Panc1 (cell line): ENCODE results near the gene CD5L. TPM values are rescaled to one million over a fixed set of nuclear protein-coding genes. Genes with fewer than 3 reads are reported as not detected.

ENCODE experiments used
- ATAC-seq: fragments of 200-7000 bp; cut with Tn5 transposase; 2 replicates; pipeline ENCODE4 v1.9.1; 2020; ENCODE audit warnings: mild to moderate bottlenecking, moderate library complexity
- BruUV-seq: library from RNA; stranded (reverse); fragments of 400-500 nt; replicated peaks from 2 replicates; lab custom pipeline; 2021; lab: Mats Ljungman, UMichigan
- CTCF ChIA-PET: fragments of 300-600 bp; sonication (Branson Sonifier 250); formaldehyde crosslinking; loops from one replicate; lab custom pipeline; 2022; ENCODE audit warnings: antibody characterized with exemption; lab: Charles Lee
- POLR2A ChIA-PET: fragments of 300-600 bp; sonication (Branson Sonifier 250); formaldehyde crosslinking; loops from one replicate; lab custom pipeline; 2022; ENCODE audit warnings: antibody characterized with exemption; lab: Charles Lee
- DNase-seq: peaks from one replicate; pipeline ENCODE4 v3.0.0-alpha.2; 2010; ENCODE audit warnings: low read depth, low spot score
- H3K27ac ChIP-seq: 2 replicates; pipeline ENCODE4 v1.5.1; 2011; ENCODE audit warnings: mild to moderate bottlenecking, low read length, inconsistent platforms
- H3K27me3 ChIP-seq: fragments of 200-500 bp; sonication (Bioruptor generic); 2 replicates; pipeline ENCODE4 v1.6.0; 2014; ENCODE audit warnings: low read length, inconsistent platforms; ENCODE audit not compliant: control insufficient read depth, insufficient read depth
- H3K36me3 ChIP-seq: fragments of 200-500 bp; sonication (Bioruptor generic); 2 replicates; pipeline ENCODE4 v1.5.1; 2014; ENCODE audit warnings: inconsistent platforms, mild to moderate bottlenecking, low read length, moderate library complexity; ENCODE audit not compliant: control insufficient read depth, insufficient read depth
- H3K4me1 ChIP-seq: 2 replicates; pipeline ENCODE4 v1.5.1; 2011; ENCODE audit warnings: inconsistent platforms, mild to moderate bottlenecking, low read length, moderate library complexity; ENCODE audit not compliant: control insufficient read depth, insufficient read depth
- H3K4me3 ChIP-seq, 2 experiments: 2 replicates each; pipeline ENCODE4 v1.5.1; 2011 to 2012; ENCODE audit warnings: low read depth in 2 of 2, low read length in 2 of 2, mild to moderate bottlenecking in 2 of 2, inconsistent platforms in 1 of 2, moderate library complexity in 1 of 2
- H3K9me3 ChIP-seq: fragments of 200-500 bp; sonication (Bioruptor generic); 2 replicates; pipeline ENCODE4 v1.5.1; 2014; ENCODE audit warnings: low read depth, mild to moderate bottlenecking, inconsistent platforms, low read length, moderate library complexity; ENCODE audit not compliant: control insufficient read depth, insufficient read depth
- CTCF ChIP-seq: fragments of 450-650 bp; IDR thresholded peaks from 2 replicates; pipeline ENCODE4 v1.5.1; 2017; ENCODE audit warnings: mild to moderate bottlenecking
- POLR2AphosphoS5 ChIP-seq: IDR thresholded peaks from 2 replicates; pipeline ENCODE4 v1.6.1; 2012; ENCODE audit warnings: mild to moderate bottlenecking, low read depth, low read length, moderate library complexity
- REST ChIP-seq, 2 experiments: IDR thresholded peaks; 2 replicates each; pipeline ENCODE4 v1.6.1; 2011 to 2012; ENCODE audit warnings: low read depth in 2 of 2, control low read depth in 1 of 2, low read length in 1 of 2, mild to moderate bottlenecking in 1 of 2, moderate library complexity in 1 of 2; ENCODE audit not compliant: insufficient read depth in 1 of 2
- SIN3A ChIP-seq: IDR thresholded peaks from 2 replicates; pipeline ENCODE4 v1.6.1; 2012; ENCODE audit warnings: low read depth, mild to moderate bottlenecking, low read length, moderate library complexity, borderline replicate concordance; ENCODE audit not compliant: insufficient read depth
- TCF7L2 ChIP-seq: IDR thresholded peaks from 2 replicates; pipeline ENCODE4 v1.6.1; 2011; ENCODE audit warnings: mild to moderate bottlenecking, low read depth, low read length, inconsistent platforms
- in situ Hi-C: cut with HindIII; loops from 2 replicates; pipeline ENCODE4 v1.10.0; 2016; ENCODE audit warnings: low sequenced_read_pairs, low pct_unique_long_range_greater_than_20kb
- intact Hi-C: fragments of 100-400 bp; cut with micrococcal nuclease; formaldehyde crosslinking; loops from one replicate; pipeline ENCODE4 v1.10.0; 2022; ENCODE audit not compliant: unreplicated experiment
- total RNA-seq: library from RNA; stranded (reverse); gene quantifications from one replicate; pipeline ENCODE4 v1.2.1, GENCODE V29; 2021; ENCODE audit not compliant: unreplicated experiment

The CD5L gene
- total RNA-seq, 1 experiment from 2014 or later: not detected

- TF ChIP-seq POLR2AphosphoS5: no peak
- TF ChIP-seq CTCF: no peak
- no peak for TF ChIP-seq TCF7L2
- no peak for TF ChIP-seq SIN3A
- TF ChIP-seq REST (IDR thresholded peaks at IDR 0.05; ENCODE audit: insufficient read depth in 1 of 2, low read depth in 2 of 2, low read length in 1 of 2): no peak
- no TSS peak for BruUV-seq
- Histone ChIP-seq H3K27me3 (no peaks in the 10 kb centered on the region), H3K9me3 (no peaks in the 10 kb centered on the region), H3K27ac (no peak overlapping the region), H3K36me3 (no peaks in the 10 kb centered on the region), H3K4me1 (no peaks in the 10 kb centered on the region), H3K4me3 (no peak overlapping the region)
- DNase-seq (no peak), ATAC-seq (no peak)
- in situ Hi-C loops: no loop called here
- POLR2A ChIA-PET: no interaction called here
- intact Hi-C loops: no loop called here
- CTCF ChIA-PET: no interaction called here
Measured at GRCh38 chr1:157844089-157844830, 2.7 kb upstream of the CD5L start.

- TF ChIP-seq SIN3A (no peak), POLR2AphosphoS5 (no peak), REST (IDR thresholded peaks at IDR 0.05; ENCODE audit: insufficient read depth in 1 of 2, low read depth in 2 of 2, low read length in 1 of 2) (no peak), CTCF (no peak), TCF7L2 (no peak)
- in situ Hi-C loops (no loop called here), intact Hi-C loops (no loop called here)
- Histone ChIP-seq H3K36me3 (no peaks in the 10 kb centered on the region), H3K4me3 (no peak overlapping the region), H3K27ac (no peak overlapping the region), H3K27me3 (no peaks in the 10 kb centered on the region), H3K9me3 (no peaks in the 10 kb centered on the region), H3K4me1 (no peaks in the 10 kb centered on the region)
- BruUV-seq: no TSS peak
- ChIA-PET POLR2A (no interaction called here), CTCF (no interaction called here)
- ATAC-seq (no peak), DNase-seq (no peak)
Measured at GRCh38 chr1:157842939-157843338, 1.3 kb upstream of the CD5L start.
